Neural crest cell (in vitro differentiated cells): ENCODE data around the gene HPS1. TPM values are rescaled to one million over a fixed set of nuclear protein-coding genes. Genes with fewer than 3 reads are reported as not detected.

Experiments
- DNase-seq: peaks from one replicate; pipeline ENCODE4 v3.0.0; 2021; ENCODE audit warnings: low read depth, mixed read lengths, low spot score
- H3K27ac Mint-ChIP-seq: one replicate; pipeline ENCODE4 v1.8.0; 2021; ENCODE audit warnings: mild to moderate bottlenecking, mixed read lengths; ENCODE audit not compliant: unreplicated experiment
- H3K27me3 Mint-ChIP-seq: 2 replicates; pipeline ENCODE4 v1.8.0; 2021; ENCODE audit warnings: low read depth, mild to moderate bottlenecking, mixed read lengths
- H3K36me3 Mint-ChIP-seq: 2 replicates; pipeline ENCODE4 v1.8.0; 2021; ENCODE audit warnings: low read depth, mild to moderate bottlenecking, mixed read lengths
- H3K4me1 Mint-ChIP-seq: 2 replicates; pipeline ENCODE4 v1.8.0; 2021; ENCODE audit warnings: mixed read lengths
- H3K4me3 Mint-ChIP-seq: one replicate; pipeline ENCODE4 v1.8.0; 2021; ENCODE audit warnings: mild to moderate bottlenecking, mixed read lengths
- H3K9me3 Mint-ChIP-seq: 2 replicates; pipeline ENCODE4 v1.8.0; 2021; ENCODE audit warnings: mixed read lengths
- CTCF ChIP-seq: fragments of 200-600 bp; sonication (generic); conservative IDR thresholded peaks from 2 replicates; pipeline ENCODE4 v1.5.0; 2021; ENCODE audit warnings: antibody characterized with exemption, mild to moderate bottlenecking
- total RNA-seq: library from RNA; stranded (reverse); gene quantifications from 2 replicates; pipeline ENCODE4 v1.2.1, GENCODE V29; 2021

The HPS1 gene
- total RNA-seq, 1 donor from 2014 or later = 46.9 TPM

GRCh38 chr10:98457721-98458120 is 11.0 kb upstream of the HPS1 start:
- DNase-seq = no peak
- peaks cover 10% of the 10 kb centered on the region for H3K27me3 Mint-ChIP-seq
- H3K36me3 Mint-ChIP-seq = no peaks in the 10 kb centered on the region
- TF ChIP-seq CTCF = no peak
- peaks cover 10% of the 10 kb centered on the region for H3K4me1 Mint-ChIP-seq
- no peaks in the 10 kb centered on the region for H3K9me3 Mint-ChIP-seq
- no peak overlapping the region for H3K4me3 Mint-ChIP-seq
- H3K27ac Mint-ChIP-seq = no peak overlapping the region

GRCh38 chr10:98456686-98457482 is 10.1 kb upstream of the HPS1 start:
- Mint-ChIP-seq H3K4me1 (peaks cover 10% of the 10 kb centered on the region), H3K4me3 (no peak overlapping the region), H3K27me3 (peaks cover 10% of the 10 kb centered on the region), H3K27ac (no peak overlapping the region), H3K9me3 (no peaks in the 10 kb centered on the region), H3K36me3 (no peaks in the 10 kb centered on the region)
- no peak for TF ChIP-seq CTCF
- no peak for DNase-seq

GRCh38 chr10:98456043-98456570 is 9.4 kb upstream of the HPS1 start:
- Mint-ChIP-seq H3K27me3 (peaks cover 10% of the 10 kb centered on the region), H3K4me1 (peaks cover 10% of the 10 kb centered on the region), H3K27ac (no peak overlapping the region), H3K4me3 (no peak overlapping the region), H3K9me3 (no peaks in the 10 kb centered on the region), H3K36me3 (no peaks in the 10 kb centered on the region)
- TF ChIP-seq CTCF = no peak
- no peak for DNase-seq

GRCh38 chr10:98453729-98454128 is 7.0 kb upstream of the HPS1 start:
- Mint-ChIP-seq H3K27ac (no peak overlapping the region), H3K36me3 (no peaks in the 10 kb centered on the region), H3K4me3 (no peak overlapping the region), H3K9me3 (no peaks in the 10 kb centered on the region), H3K4me1 (peaks cover 15% of the 10 kb centered on the region), H3K27me3 (peaks cover 14% of the 10 kb centered on the region)
- no peak for TF ChIP-seq CTCF
- no peak for DNase-seq

- Mint-ChIP-seq H3K27ac (no peak overlapping the region), H3K4me1 (peaks cover 21% of the 10 kb centered on the region), H3K4me3 (peak overlapping the region; percentile 55), H3K27me3 (peaks cover 5% of the 10 kb centered on the region), H3K36me3 (no peaks in the 10 kb centered on the region), H3K9me3 (peaks cover 2% of the 10 kb centered on the region)
- no peak for DNase-seq
- no peak for TF ChIP-seq CTCF
Measured at GRCh38 chr10:98450618-98451017, 3.9 kb upstream of the HPS1 start.
